CD14-positive monocyte (primary cell): ENCODE data around the gene ACP1. TPM values are rescaled to one million over a fixed set of nuclear protein-coding genes. Genes with fewer than 3 reads are reported as not detected.

Experiments
- DNase-seq, 3 donors: peaks; one replicate each; pipeline ENCODE4 v3.0.0-alpha.2; 2011 to 2022
- H2AFZ ChIP-seq: 2 replicates; pipeline ENCODE4 v1.6.0; 2012; ENCODE audit warnings: mild to moderate bottlenecking, low read depth, low read length, inconsistent platforms; ENCODE audit not compliant: insufficient read depth, poor library complexity, severe bottlenecking
- H3K27ac ChIP-seq, 2 donors: 1 replicate in 1 of 2; 2 replicates in 1 of 2; pipeline ENCODE4 v1.5.1; 2012 to 2013; ENCODE audit warnings: low read length in 2 of 2, control low read depth in 1 of 2, inconsistent platforms in 1 of 2, low read depth in 1 of 2, mild to moderate bottlenecking in 1 of 2
- H3K27me3 ChIP-seq, 2 donors: one replicate each; pipeline versions ENCODE4 v1.6.0 to v1.6.1; 2011 to 2013; ENCODE audit warnings: low read length in 2 of 2; ENCODE audit not compliant: control insufficient read depth in 2 of 2, insufficient read depth in 2 of 2
- H3K36me3 ChIP-seq, 2 donors: replicated peaks in 1 of 2; 1 replicate in 1 of 2; 2 replicates in 1 of 2; pipeline versions ENCODE4 v1.5.1 to v1.6.1; 2012 to 2013; ENCODE audit warnings: low read length in 2 of 2, control low read depth in 1 of 2, inconsistent platforms in 1 of 2, mild to moderate bottlenecking in 1 of 2; ENCODE audit not compliant: insufficient read depth in 2 of 2, control insufficient read depth in 1 of 2
- H3K4me1 ChIP-seq, 2 donors: 1 replicate in 1 of 2; 2 replicates in 1 of 2; pipeline versions ENCODE4 v1.5.1 to v1.6.1; 2012 to 2013; ENCODE audit warnings: low read length in 2 of 2, control low read depth in 1 of 2, inconsistent platforms in 1 of 2, mild to moderate bottlenecking in 1 of 2, moderate library complexity in 1 of 2; ENCODE audit not compliant: insufficient read depth in 2 of 2, control insufficient read depth in 1 of 2
- H3K4me2 ChIP-seq: replicated peaks from 2 replicates; pipeline ENCODE3; 2012; ENCODE audit warnings: low read length, moderate library complexity, mild to moderate bottlenecking; ENCODE audit not compliant: poor library complexity, severe bottlenecking; ENCODE audit errors: extremely low read depth
- H3K4me3 ChIP-seq, 3 experiments: fragments of 200-600 bp in 1 of 3; sonication (generic) in 1 of 3; replicated peaks in 1 of 3; 1 replicate in 2 of 3; 2 replicates in 1 of 3; pipeline ENCODE4 v1.5.1; 2011 to 2013; ENCODE audit warnings: low read length in 3 of 3, mild to moderate bottlenecking in 3 of 3, control low read depth in 2 of 3, low read depth in 2 of 3, inconsistent platforms in 1 of 3, moderate library complexity in 1 of 3
- H3K79me2 ChIP-seq: 2 replicates; pipeline ENCODE4 v1.6.0; 2012; ENCODE audit warnings: mild to moderate bottlenecking, control low read depth, inconsistent platforms, low read length, moderate library complexity; ENCODE audit not compliant: insufficient read depth
- H3K9ac ChIP-seq: 2 replicates; pipeline ENCODE4 v1.6.0; 2017; ENCODE audit warnings: low read length, mild to moderate bottlenecking; ENCODE audit not compliant: insufficient read depth, poor library complexity, severe bottlenecking
- H3K9me3 ChIP-seq, 2 donors: replicated peaks in 1 of 2; 1 replicate in 1 of 2; 2 replicates in 1 of 2; pipeline versions ENCODE4 v1.5.1 to v1.6.1; 2012 to 2013; ENCODE audit warnings: low read length in 2 of 2, control low read depth in 1 of 2; ENCODE audit not compliant: control insufficient read depth in 1 of 2, insufficient read depth in 1 of 2
- H4K20me1 ChIP-seq: 2 replicates; pipeline ENCODE4 v1.6.0; 2012; ENCODE audit warnings: mild to moderate bottlenecking, low read length, control low read depth, moderate library complexity; ENCODE audit not compliant: insufficient read depth
- H3K27ac Mint-ChIP-seq, 7 donors: one replicate each; pipeline ENCODE4 v1.8.0; 2020; ENCODE audit warnings: mild to moderate bottlenecking in 7 of 7, mixed read lengths in 7 of 7, moderate library complexity in 6 of 7, inconsistent platforms in 2 of 7
- H3K27me3 Mint-ChIP-seq, 3 donors: one replicate each; pipeline ENCODE4 v1.8.0; 2021 to 2022; ENCODE audit warnings: low read depth in 3 of 3, mild to moderate bottlenecking in 3 of 3, mixed read lengths in 3 of 3, moderate library complexity in 3 of 3, inconsistent platforms in 1 of 3
- H3K36me3 Mint-ChIP-seq, 2 donors: one replicate each; pipeline ENCODE4 v1.8.0; 2020; ENCODE audit warnings: mixed read lengths in 2 of 2, inconsistent platforms in 1 of 2, mild to moderate bottlenecking in 1 of 2
- H3K4me1 Mint-ChIP-seq: one replicate; pipeline ENCODE4 v1.8.0; 2020; ENCODE audit warnings: mild to moderate bottlenecking, mixed read lengths
- H3K4me3 Mint-ChIP-seq, 2 donors: one replicate each; pipeline ENCODE4 v1.8.0; 2020; ENCODE audit warnings: mild to moderate bottlenecking in 2 of 2, mixed read lengths in 2 of 2, moderate library complexity in 1 of 2
- H3K9me3 Mint-ChIP-seq, 7 donors: one replicate each; pipeline ENCODE4 v1.8.0; 2020 to 2022; ENCODE audit warnings: mixed read lengths in 7 of 7, mild to moderate bottlenecking in 6 of 7, moderate library complexity in 6 of 7, inconsistent platforms in 2 of 7
- WGBS: methylation state at CpG from one replicate; pipeline ENCODE4 v1.1.5; 2013; ENCODE audit warnings: missing lambda C conversion rate; ENCODE audit not compliant: insufficient coverage; 5-methylcytosine and 5-hydroxymethylcytosine counted together
- intact Hi-C, 2 donors: fragments of 100-400 bp; cut with micrococcal nuclease; formaldehyde crosslinking; loops; one replicate each; pipeline versions ENCODE4 v1.15.0 to v1.15.1; 2023
- polyA plus RNA-seq, 3 donors: library from polyadenylated mRNA; depleted of rRNA in 1 of 3; unstranded in 2 of 3; stranded (reverse) in 1 of 3; fragments of 300-500 nt in 2 of 3; fragments of >200 nt in 1 of 3; fragmentation: Illumina TruSeq in 2 of 3; gene quantifications; 1 replicate in 2 of 3; 2 replicates in 1 of 3; pipeline ENCODE4 v1.2.3, GENCODE V29; 2012 to 2021
- TF ChIP-seq, protein P1 (sequence below): fragments of 200-600 bp; IDR thresholded peaks from one replicate; pipeline ENCODE4 v1.8.0; 2022; ENCODE audit warnings: antibody characterized with exemption, mild to moderate bottlenecking

The ACP1 gene
- polyA plus RNA-seq, 3 donors: 51.8 to 77.0 (median 73.2) TPM

GRCh38 chr2:287911-288757, 23.4 kb downstream of the ACP1 start, which contains the start of gene ALKAL2:
Gene ALKAL2 (minus strand): TSS chr2:288091. CDS start chr2:287835, 256 bp downstream.
- H3K36me3 Mint-ChIP-seq: peaks cover 3 to 5% of the 10 kb centered on the region in 2 donors
- H3K4me1 Mint-ChIP-seq: peaks cover 8% of the 10 kb centered on the region
- 2% methylated on average over 116 of the region's 128 CpGs for WGBS
- intact Hi-C loops: loop anchor here in 1 of 2 donors (5.0 kb wide), 1 partner anchor 181 kb away; no protein-coding TSS in a partner anchor
- Histone ChIP-seq H3K4me1 (peaks cover 0 to 13% of the 10 kb centered on the region in 2 donors), H4K20me1 (no peaks in the 10 kb centered on the region), H3K9me3 (peaks cover 0 to 20% of the 10 kb centered on the region in 2 donors), H3K79me2 (no peaks in the 10 kb centered on the region), H2AFZ (no peak within 1 kb of the TSS), H3K27me3 (peaks cover 41 to 63% of the 10 kb centered on the region in 2 donors), H3K4me3 (no peak within 1 kb of the TSS), H3K9ac (no peak within 1 kb of the TSS), H3K36me3 (no peaks in the 10 kb centered on the region), H3K27ac (no peak within 1 kb of the TSS), H3K4me2 (no peak within 1 kb of the TSS)
- DNase-seq: no peak
- H3K4me3 Mint-ChIP-seq: peak within 1 kb of the TSS in 1 of 2 donors; percentile 70
- TF ChIP-seq, protein P1, sequence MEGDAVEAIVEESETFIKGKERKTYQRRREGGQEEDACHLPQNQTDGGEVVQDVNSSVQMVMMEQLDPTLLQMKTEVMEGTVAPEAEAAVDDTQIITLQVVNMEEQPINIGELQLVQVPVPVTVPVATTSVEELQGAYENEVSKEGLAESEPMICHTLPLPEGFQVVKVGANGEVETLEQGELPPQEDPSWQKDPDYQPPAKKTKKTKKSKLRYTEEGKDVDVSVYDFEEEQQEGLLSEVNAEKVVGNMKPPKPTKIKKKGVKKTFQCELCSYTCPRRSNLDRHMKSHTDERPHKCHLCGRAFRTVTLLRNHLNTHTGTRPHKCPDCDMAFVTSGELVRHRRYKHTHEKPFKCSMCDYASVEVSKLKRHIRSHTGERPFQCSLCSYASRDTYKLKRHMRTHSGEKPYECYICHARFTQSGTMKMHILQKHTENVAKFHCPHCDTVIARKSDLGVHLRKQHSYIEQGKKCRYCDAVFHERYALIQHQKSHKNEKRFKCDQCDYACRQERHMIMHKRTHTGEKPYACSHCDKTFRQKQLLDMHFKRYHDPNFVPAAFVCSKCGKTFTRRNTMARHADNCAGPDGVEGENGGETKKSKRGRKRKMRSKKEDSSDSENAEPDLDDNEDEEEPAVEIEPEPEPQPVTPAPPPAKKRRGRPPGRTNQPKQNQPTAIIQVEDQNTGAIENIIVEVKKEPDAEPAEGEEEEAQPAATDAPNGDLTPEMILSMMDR: no peak
- peaks cover 40 to 70% (median 44%) of the 10 kb centered on the region in 3 donors for H3K27me3 Mint-ChIP-seq
- peaks cover 0 to 5% (median 0%) of the 10 kb centered on the region in 7 donors for H3K9me3 Mint-ChIP-seq
- no peak within 1 kb of the TSS for H3K27ac Mint-ChIP-seq

- no peak overlapping the region for H3K4me3 ChIP-seq
These were observed 24.1 kb downstream of the ACP1 start for GRCh38 chr2:288758-289361.

More at GRCh38 chr2:288758-289361, 24.1 kb downstream of the ACP1 start:
- Histone ChIP-seq H3K36me3 (no peaks in the 10 kb centered on the region), H3K9ac (no peak overlapping the region), H4K20me1 (no peaks in the 10 kb centered on the region), H3K4me1 (peaks cover 0 to 13% of the 10 kb centered on the region in 2 donors), H3K9me3 (peaks cover 0 to 20% of the 10 kb centered on the region in 2 donors), H3K27ac (no peak overlapping the region), H2AFZ (no peak overlapping the region), H3K27me3 (peaks cover 41 to 63% of the 10 kb centered on the region in 2 donors), H3K4me2 (peak overlapping the region; percentile 7), H3K79me2 (no peaks in the 10 kb centered on the region)
- DNase-seq: no peak
- Mint-ChIP-seq H3K27ac (no peak overlapping the region), H3K4me1 (peaks cover 8% of the 10 kb centered on the region), H3K27me3 (peaks cover 40 to 70% (median 44%) of the 10 kb centered on the region in 3 donors), H3K36me3 (peaks cover 0 to 4% of the 10 kb centered on the region in 2 donors), H3K9me3 (peaks cover 0 to 5% (median 1%) of the 10 kb centered on the region in 7 donors), H3K4me3 (peak overlapping the region in 1 of 2 donors; percentile 60)
- WGBS: 0% methylated on average over 13 of the region's 42 CpGs
- intact Hi-C loops: loop anchor here in 1 of 2 donors (5.0 kb wide), 1 partner anchor 182 kb away; no protein-coding TSS in a partner anchor
- TF ChIP-seq, protein P1: no peak
